HTR-8/SVneo (cell line): ENCODE measurements around the gene GALNT18.

Experiments used
- DNase-seq: peaks from one replicate; pipeline ENCODE4 v3.0.0; 2011; ENCODE audit warnings: low spot score, mixed read lengths; ENCODE audit not compliant: insufficient read length
- FAIRE-seq: peaks from 2 replicates; lab custom pipeline; 2011; peaks lifted over from hg19 to GRCh38; lab: Jason Lieb, UNC

The GALNT18 gene

GRCh38 chr11:11570823-11571222 is 51.0 kb downstream of the GALNT18 start:
- FAIRE-seq: no peak
- DNase-seq: no peak

- FAIRE-seq (no peak), DNase-seq (no peak)
These were observed 51.8 kb downstream of the GALNT18 start for GRCh38 chr11:11569936-11570491.

- FAIRE-seq (no peak), DNase-seq (no peak)
These were observed 53.1 kb downstream of the GALNT18 start for GRCh38 chr11:11568651-11569229.

GRCh38 chr11:11567936-11568650 is 53.7 kb downstream of the GALNT18 start:
- DNase-seq (no peak), FAIRE-seq (no peak)

- DNase-seq (no peak), FAIRE-seq (no peak)
These were observed 56.2 kb downstream of the GALNT18 start for GRCh38 chr11:11565636-11566035.

GRCh38 chr11:11563200-11563975 is 58.4 kb downstream of the GALNT18 start:
- FAIRE-seq (no peak), DNase-seq (no peak)

GRCh38 chr11:11561991-11562390 is 59.8 kb downstream of the GALNT18 start:
- no peak for DNase-seq
- no peak for FAIRE-seq

GRCh38 chr11:11558826-11559225 is 63.0 kb downstream of the GALNT18 start:
- no peak for DNase-seq
- no peak for FAIRE-seq

- DNase-seq: no peak
- no peak for FAIRE-seq
These were observed 63.4 kb downstream of the GALNT18 start for GRCh38 chr11:11558396-11558795.

- DNase-seq: no peak
These were observed 66.6 kb downstream of the GALNT18 start for GRCh38 chr11:11555208-11555607.

GRCh38 chr11:11553573-11553972 is 68.2 kb downstream of the GALNT18 start:
- FAIRE-seq: no peak
- DNase-seq: no peak

More at GRCh38 chr11:11555208-11555607, 66.6 kb downstream of the GALNT18 start:
- FAIRE-seq: no peak

GRCh38 chr11:11552529-11553087 is 69.2 kb downstream of the GALNT18 start:
- FAIRE-seq (no peak), DNase-seq (no peak)

- no peak for FAIRE-seq
- no peak for DNase-seq
These were observed 71.3 kb downstream of the GALNT18 start for GRCh38 chr11:11550534-11550933.

- no peak for FAIRE-seq
- DNase-seq: no peak
These were observed 76.2 kb downstream of the GALNT18 start for GRCh38 chr11:11545285-11546275.

GRCh38 chr11:11543656-11544055 is 78.1 kb downstream of the GALNT18 start:
- DNase-seq (no peak), FAIRE-seq (no peak)

- no peak for FAIRE-seq
- no peak for DNase-seq
These were observed 81.6 kb downstream of the GALNT18 start for GRCh38 chr11:11540157-11540556.

GRCh38 chr11:11538277-11538960 is 83.4 kb downstream of the GALNT18 start:
- DNase-seq: no peak
- FAIRE-seq: no peak

GRCh38 chr11:11537871-11538270 is 83.9 kb downstream of the GALNT18 start:
- no peak for FAIRE-seq

GRCh38 chr11:11537372-11537771 is 84.4 kb downstream of the GALNT18 start:
- FAIRE-seq: no peak

More at GRCh38 chr11:11537871-11538270, 83.9 kb downstream of the GALNT18 start:
- DNase-seq: no peak

More at GRCh38 chr11:11537372-11537771, 84.4 kb downstream of the GALNT18 start:
- no peak for DNase-seq
